OCI-LY7 (cell line): ENCODE measurements around the gene ADAMTS2. TPM values are rescaled to one million over a fixed set of nuclear protein-coding genes. Genes with fewer than 3 reads are reported as not detected.

Experiments
- BruUV-seq: library from RNA; stranded (reverse); fragments of 400-500 nt; replicated peaks from 2 replicates; lab custom pipeline; 2021; lab: Mats Ljungman, UMichigan
- CTCF ChIA-PET: fragments of 300-600 bp; sonication (Branson Sonifier 250); formaldehyde crosslinking; loops from one replicate; lab custom pipeline; 2022; ENCODE audit warnings: antibody characterized with exemption; ENCODE audit not compliant: unreplicated experiment; lab: Charles Lee
- POLR2A ChIA-PET: fragments of 300-600 bp; sonication (Branson Sonifier 250); formaldehyde crosslinking; loops from one replicate; lab custom pipeline; 2022; ENCODE audit warnings: antibody characterized with exemption; lab: Charles Lee
- DNase-seq: peaks from one replicate; pipeline ENCODE4 v3.0.0-alpha.2; 2015; ENCODE audit warnings: low spot score
- H2AFZ ChIP-seq: fragments of 200-600 bp; sonication (generic), shearing (Covaris generic); 2 replicates; pipeline ENCODE4 v1.6.1; 2014; ENCODE audit warnings: mild to moderate bottlenecking, antibody characterized with exemption, low read length, moderate library complexity
- H3K27ac ChIP-seq: fragments of 200-600 bp; sonication (generic); 2 replicates; pipeline ENCODE4 v1.5.1; 2014; ENCODE audit warnings: mixed run types, low read depth, mild to moderate bottlenecking, moderate library complexity, low read length, inconsistent platforms; ENCODE audit not compliant: poor library complexity, severe bottlenecking
- H3K36me3 ChIP-seq: fragments of 200-600 bp; sonication (generic); 2 replicates; pipeline ENCODE4 v1.6.1; 2014; ENCODE audit warnings: mild to moderate bottlenecking, antibody characterized with exemption, low read length, moderate library complexity, mixed read lengths; ENCODE audit not compliant: insufficient read depth
- H3K4me1 ChIP-seq: fragments of 200-600 bp; sonication (generic); 2 replicates; pipeline ENCODE4 v1.5.1; 2014; ENCODE audit warnings: mild to moderate bottlenecking, low read length; ENCODE audit not compliant: insufficient read depth, poor library complexity, severe bottlenecking
- H3K4me2 ChIP-seq: fragments of 200-600 bp; sonication (generic); 2 replicates; pipeline ENCODE4 v1.6.1; 2014; ENCODE audit warnings: mild to moderate bottlenecking, low read length
- H3K4me3 ChIP-seq: fragments of 200-600 bp; sonication (generic); 2 replicates; pipeline ENCODE4 v1.5.1; 2014; ENCODE audit warnings: mild to moderate bottlenecking, low read depth, low read length; ENCODE audit not compliant: poor library complexity, severe bottlenecking
- H3K79me2 ChIP-seq: fragments of 200-600 bp; sonication (generic); 2 replicates; pipeline ENCODE4 v1.6.1; 2016; ENCODE audit warnings: low read depth, mild to moderate bottlenecking, low read length, moderate library complexity, mixed read lengths; ENCODE audit not compliant: insufficient read depth
- H3K9me2 ChIP-seq: fragments of 200-600 bp; sonication (generic); 2 replicates; pipeline ENCODE4 v1.6.1; 2016; ENCODE audit warnings: mild to moderate bottlenecking, low read length, mixed read lengths; ENCODE audit not compliant: insufficient read depth
- H3K9me3 ChIP-seq: fragments of 200-600 bp; sonication (generic); 2 replicates; pipeline ENCODE4 v1.6.1; 2014; ENCODE audit warnings: mild to moderate bottlenecking, mixed run types, low read length, mixed read lengths
- H4K20me1 ChIP-seq: fragments of 200-600 bp; sonication (generic); 2 replicates; pipeline ENCODE4 v1.6.1; 2014; ENCODE audit warnings: mild to moderate bottlenecking, antibody characterized with exemption, low read length, moderate library complexity, mixed read lengths; ENCODE audit not compliant: insufficient read depth
- CTCF ChIP-seq: fragments of 200-600 bp; sonication (generic); conservative IDR thresholded peaks from 2 replicates; pipeline ENCODE4 v1.5.1; 2014; ENCODE audit warnings: mild to moderate bottlenecking, antibody characterized with exemption, low read length, moderate library complexity, mixed read lengths
- EZH2phosphoT487 ChIP-seq: fragments of 200-600 bp; sonication (generic); IDR thresholded peaks from 2 replicates; pipeline ENCODE4 v1.6.1; 2018; ENCODE audit warnings: low read depth, borderline replicate concordance, mild to moderate bottlenecking, mixed run types, antibody characterized with exemption, low read length, moderate library complexity, mixed read lengths
- intact Hi-C: fragments of 100-400 bp; cut with micrococcal nuclease; formaldehyde crosslinking; loops from one replicate; pipeline ENCODE4 v1.10.0; 2022; ENCODE audit not compliant: unreplicated experiment
- total RNA-seq, 2 experiments: library from RNA; depleted of rRNA in 1 of 2; stranded (reverse); fragments of >200 nt in 1 of 2; shearing (Covaris generic) in 1 of 2; gene quantifications; 2 replicates each; pipeline ENCODE4 v1.2.3, GENCODE V29; 2014 to 2022

ADAMTS2 gene
- total RNA-seq, 2 experiments from 2014 or later: not detected

DNA sequence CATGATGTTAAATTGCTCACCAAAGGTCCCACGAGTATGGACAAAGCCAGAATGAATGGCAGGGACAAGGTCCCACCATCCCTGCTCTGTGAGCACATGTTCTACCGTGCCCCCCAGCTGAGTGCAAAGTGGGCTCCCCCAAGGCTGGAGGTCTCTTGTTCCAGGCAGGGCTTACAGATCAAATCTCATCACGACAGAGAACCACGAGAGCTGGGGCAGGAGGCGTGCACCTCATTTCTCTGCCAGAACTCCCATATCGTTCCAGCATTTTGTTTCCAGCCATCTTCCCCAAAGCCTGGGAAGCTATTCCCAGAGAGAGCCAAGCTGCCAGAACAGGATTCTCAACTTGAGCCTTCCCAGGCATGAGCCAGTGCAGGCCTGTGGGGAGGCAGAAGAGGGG lies 176.6 kb downstream of the ADAMTS2 start:
- intact Hi-C loops: no loop called here
- TF ChIP-seq EZH2phosphoT487 (no peak), CTCF (no peak)
- Histone ChIP-seq H2AFZ (no peak overlapping the region), H3K79me2 (no peaks in the 10 kb centered on the region), H3K27ac (no peak overlapping the region), H3K4me2 (no peak overlapping the region), H3K36me3 (no peaks in the 10 kb centered on the region), H4K20me1 (no peaks in the 10 kb centered on the region), H3K4me1 (no peaks in the 10 kb centered on the region), H3K4me3 (no peak overlapping the region), H3K9me3 (no peaks in the 10 kb centered on the region), H3K9me2 (no peaks in the 10 kb centered on the region)
- CTCF ChIA-PET: no interaction called here
- DNase-seq: no peak
- BruUV-seq: no TSS peak
- POLR2A ChIA-PET: no interaction called here

DNA sequence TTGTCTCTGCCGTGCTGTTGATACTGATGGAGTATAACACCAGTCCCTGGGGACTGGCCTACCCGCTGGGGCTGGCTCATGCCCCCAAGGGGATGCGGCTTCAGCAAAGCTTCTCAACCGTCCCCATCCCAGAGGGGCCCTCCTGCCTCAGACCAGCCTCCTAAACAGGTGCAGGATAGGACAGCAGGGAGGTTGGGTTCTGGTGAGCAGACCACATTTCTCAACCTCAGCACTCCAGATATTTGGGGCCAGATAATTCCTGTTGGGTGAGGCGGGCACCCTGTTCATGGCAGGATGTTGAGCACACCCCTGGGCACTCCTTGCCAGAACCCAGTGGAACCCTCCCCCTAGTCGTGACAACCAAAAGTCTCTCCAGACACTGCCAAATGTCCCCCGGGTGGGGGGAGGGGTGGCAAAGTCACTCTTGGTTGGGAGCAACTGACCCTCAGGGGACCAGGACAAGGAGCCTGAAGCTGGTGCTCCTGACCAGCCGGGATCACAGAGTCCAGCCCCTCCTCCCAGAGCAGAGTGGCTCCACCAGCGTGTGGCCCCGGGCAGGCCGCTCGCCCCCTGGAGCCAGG lies 177.3 kb downstream of the ADAMTS2 start:
- Histone ChIP-seq H3K9me2 (no peaks in the 10 kb centered on the region), H3K4me3 (no peak overlapping the region), H4K20me1 (no peaks in the 10 kb centered on the region), H3K36me3 (no peaks in the 10 kb centered on the region), H3K79me2 (no peaks in the 10 kb centered on the region), H2AFZ (no peak overlapping the region), H3K4me2 (no peak overlapping the region), H3K4me1 (no peaks in the 10 kb centered on the region), H3K27ac (no peak overlapping the region), H3K9me3 (no peaks in the 10 kb centered on the region)
- no peak for TF ChIP-seq CTCF
- TF ChIP-seq EZH2phosphoT487: no peak
- DNase-seq: no peak
- POLR2A ChIA-PET: no interaction called here
- CTCF ChIA-PET: no interaction called here
- intact Hi-C loops: loop anchor here (1.0 kb wide), 1 partner anchor 326 kb away; no protein-coding TSS in a partner anchor
- BruUV-seq: no TSS peak
